BE2C (cell line): ENCODE data around the gene GCNT1.
A peak's percentile ranks its signal among the peaks of the same experiment; 100 is the strongest.

Source experiments
- DNase-seq: peaks from one replicate; pipeline ENCODE4 v3.0.0-alpha.2; 2020
- H3K27me3 ChIP-seq: fragments of 250-450 bp; sonication (Bioruptor Pico); 2 replicates; pipeline ENCODE4 v1.5.1; 2020; ENCODE audit warnings: mild to moderate bottlenecking
- H3K36me3 ChIP-seq: fragments of 250-450 bp; sonication (Bioruptor Pico); 2 replicates; pipeline ENCODE4 v1.5.1; 2020; ENCODE audit warnings: mild to moderate bottlenecking
- H3K4me1 ChIP-seq: fragments of 250-450 bp; sonication (Bioruptor Pico); 2 replicates; pipeline ENCODE4 v1.5.1; 2020
- H3K4me3 ChIP-seq: 2 replicates; pipeline ENCODE4 v1.5.1; 2011; ENCODE audit warnings: low read depth, low read length
- H3K9me3 ChIP-seq: fragments of 250-450 bp; sonication (Bioruptor Pico); 2 replicates; pipeline ENCODE4 v1.5.1; 2020
- CTCF ChIP-seq: IDR thresholded peaks from 2 replicates; pipeline ENCODE4 v1.5.1; 2012; ENCODE audit warnings: mild to moderate bottlenecking, low read depth, low read length

GCNT1 gene

DNA sequence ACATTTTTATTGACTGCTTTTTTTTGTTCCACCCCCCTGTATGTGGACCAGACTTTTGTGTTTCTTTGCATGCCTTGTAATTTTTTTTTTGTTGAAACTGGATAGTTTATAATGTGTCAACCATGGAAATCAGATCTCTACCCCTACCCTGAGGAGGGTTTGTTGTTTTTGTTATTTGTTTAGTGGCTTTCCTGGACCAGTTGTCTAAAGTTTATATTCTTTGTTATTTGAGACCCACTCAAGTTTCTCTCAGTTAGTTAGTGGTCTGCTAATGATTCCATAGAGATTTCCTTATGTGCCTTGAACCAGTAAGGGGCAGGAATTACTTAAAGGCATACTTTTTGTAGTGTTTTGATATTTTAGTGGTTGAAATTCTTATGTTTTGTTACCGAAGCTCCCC lies 41.1 kb downstream of the GCNT1 start:
- H3K36me3 ChIP-seq, result no peaks in the 10 kb centered on the region
- H3K4me3 ChIP-seq, result no peak overlapping the region
- no peaks in the 10 kb centered on the region for H3K4me1 ChIP-seq
- no peaks in the 10 kb centered on the region for H3K9me3 ChIP-seq
- DNase-seq, result no peak
- peaks cover 47% of the 10 kb centered on the region for H3K27me3 ChIP-seq
- no peak for TF ChIP-seq CTCF

- Histone ChIP-seq H3K4me1 (no peaks in the 10 kb centered on the region), H3K9me3 (no peaks in the 10 kb centered on the region), H3K36me3 (no peaks in the 10 kb centered on the region), H3K4me3 (no peak overlapping the region), H3K27me3 (peaks cover 60% of the 10 kb centered on the region)
- DNase-seq, result no peak
- TF ChIP-seq CTCF, result no peak
These were observed 43.8 kb downstream of the GCNT1 start for GRCh38 chr9:76502746-76503145.

- Histone ChIP-seq H3K27me3 (peaks cover 36% of the 10 kb centered on the region), H3K4me3 (no peak overlapping the region), H3K4me1 (no peaks in the 10 kb centered on the region), H3K36me3 (no peaks in the 10 kb centered on the region), H3K9me3 (no peaks in the 10 kb centered on the region)
- DNase-seq, result no peak
- no peak for TF ChIP-seq CTCF
These were observed 51.1 kb downstream of the GCNT1 start for GRCh38 chr9:76510041-76510440.

DNA sequence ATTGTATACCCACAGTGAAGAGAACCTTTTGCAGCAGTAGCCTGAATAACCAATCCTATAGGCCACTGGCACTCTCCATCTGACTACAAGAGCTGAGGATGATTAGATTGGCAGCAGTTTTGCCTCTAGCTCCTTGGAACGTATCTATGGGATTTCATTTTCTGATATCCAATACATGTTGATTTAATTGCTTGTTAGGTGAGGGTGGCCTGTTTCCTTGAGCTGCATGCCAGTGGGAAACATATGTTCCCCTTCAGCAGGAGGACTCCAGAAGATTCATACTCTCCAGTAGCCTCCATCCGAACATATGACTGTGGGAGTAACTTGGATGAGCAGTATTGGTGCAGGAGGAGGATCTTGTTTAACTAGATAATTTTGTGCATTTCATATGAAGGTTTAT lies 51.5 kb downstream of the GCNT1 start:
- Histone ChIP-seq H3K4me3 (no peak overlapping the region), H3K9me3 (no peaks in the 10 kb centered on the region), H3K27me3 (peaks cover 34% of the 10 kb centered on the region), H3K4me1 (no peaks in the 10 kb centered on the region), H3K36me3 (no peaks in the 10 kb centered on the region)
- DNase-seq, result no peak
- no peak for TF ChIP-seq CTCF

GRCh38 chr9:76512826-76513225 lies 53.8 kb downstream of the GCNT1 start:
- no peak overlapping the region for H3K4me3 ChIP-seq
- H3K36me3 ChIP-seq, result no peaks in the 10 kb centered on the region
- H3K9me3 ChIP-seq, result no peaks in the 10 kb centered on the region
- no peaks in the 10 kb centered on the region for H3K4me1 ChIP-seq
- no peak for DNase-seq
- no peak for TF ChIP-seq CTCF
- peaks cover 23% of the 10 kb centered on the region for H3K27me3 ChIP-seq

GRCh38 chr9:76516350-76516749 lies 57.4 kb downstream of the GCNT1 start:
- no peak for TF ChIP-seq CTCF
- peak; percentile 13 for DNase-seq
- Histone ChIP-seq H3K4me1 (no peaks in the 10 kb centered on the region), H3K9me3 (no peaks in the 10 kb centered on the region), H3K27me3 (peaks cover 10% of the 10 kb centered on the region), H3K36me3 (no peaks in the 10 kb centered on the region), H3K4me3 (no peak overlapping the region)
